ENCODE measurements around the gene SLC45A1.
"Not testable (repeated sequence)": the region's sequence is repeated elsewhere in the genome, so short reads cannot be mapped to it uniquely, and the experiment has no call there.

SLC45A1 gene

GRCh38 chr1:8367571-8368194 is 49.8 kb downstream of the SLC45A1 start:
- no peak for DNase-seq (ENCODE audit: low spot score)

- no peak for DNase-seq (ENCODE audit: low spot score)
These were observed 51.2 kb downstream of the SLC45A1 start for GRCh38 chr1:8368956-8369639.

DNA sequence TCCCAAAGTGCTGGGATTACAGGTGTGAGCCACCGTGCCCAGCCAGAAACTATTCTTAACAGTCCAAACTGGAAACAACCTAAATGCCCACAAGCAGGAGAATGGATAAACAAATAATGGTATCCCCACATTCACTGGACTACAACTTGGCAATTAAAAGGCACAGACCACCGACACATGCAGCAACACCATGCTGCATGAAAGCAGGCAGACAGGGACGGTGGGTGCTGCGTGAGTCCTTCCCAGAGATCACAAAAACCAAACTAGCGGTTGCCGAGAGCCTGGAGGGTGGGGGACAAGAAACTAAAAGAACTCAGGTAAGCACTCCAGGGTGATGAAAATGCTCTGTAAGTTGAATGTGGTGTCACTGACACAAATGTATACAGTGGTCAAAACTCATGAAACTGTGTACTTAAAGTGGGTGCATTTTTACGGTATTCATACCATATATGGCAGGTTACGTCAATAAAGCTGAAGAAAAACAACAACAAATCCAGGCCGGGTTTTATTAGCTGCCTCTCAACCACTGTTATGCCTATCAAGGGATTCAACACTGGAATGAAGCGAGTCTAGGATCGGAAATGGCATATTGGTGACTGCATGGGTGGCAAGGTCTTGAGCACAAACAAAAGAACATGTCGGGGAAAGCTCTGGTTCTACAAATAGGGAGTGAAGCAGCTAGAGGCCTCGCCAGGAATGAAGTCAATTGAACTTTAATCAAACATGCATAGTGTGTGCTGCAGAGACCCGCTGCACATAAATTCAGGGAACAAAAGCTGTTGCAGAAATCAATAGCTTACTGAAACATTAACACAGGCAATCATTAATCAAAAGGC is 52.4 kb downstream of the SLC45A1 start:
- no peak for DNase-seq (ENCODE audit: low spot score)

DNA sequence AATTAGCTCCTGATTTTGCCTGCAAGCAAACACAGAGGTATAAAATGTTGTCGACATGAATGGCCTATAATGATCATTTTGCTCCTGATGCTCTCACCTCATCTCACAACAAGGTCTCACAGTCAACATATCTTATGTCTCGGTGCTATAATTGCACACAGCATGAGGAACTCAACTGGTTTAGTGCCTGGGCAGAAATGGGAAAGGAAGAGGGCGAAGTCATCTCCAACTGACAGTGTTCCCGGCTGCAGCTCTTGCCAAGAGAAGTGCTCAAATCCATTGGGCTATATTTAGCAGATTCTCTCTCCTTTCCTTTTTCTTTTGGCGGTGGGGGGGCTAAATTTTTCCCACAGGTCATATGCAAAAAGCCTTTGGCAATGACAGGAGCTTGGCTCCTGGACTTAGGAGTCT is 53.0 kb downstream of the SLC45A1 start:
- no peak for DNase-seq (ENCODE audit: low spot score)

DNA sequence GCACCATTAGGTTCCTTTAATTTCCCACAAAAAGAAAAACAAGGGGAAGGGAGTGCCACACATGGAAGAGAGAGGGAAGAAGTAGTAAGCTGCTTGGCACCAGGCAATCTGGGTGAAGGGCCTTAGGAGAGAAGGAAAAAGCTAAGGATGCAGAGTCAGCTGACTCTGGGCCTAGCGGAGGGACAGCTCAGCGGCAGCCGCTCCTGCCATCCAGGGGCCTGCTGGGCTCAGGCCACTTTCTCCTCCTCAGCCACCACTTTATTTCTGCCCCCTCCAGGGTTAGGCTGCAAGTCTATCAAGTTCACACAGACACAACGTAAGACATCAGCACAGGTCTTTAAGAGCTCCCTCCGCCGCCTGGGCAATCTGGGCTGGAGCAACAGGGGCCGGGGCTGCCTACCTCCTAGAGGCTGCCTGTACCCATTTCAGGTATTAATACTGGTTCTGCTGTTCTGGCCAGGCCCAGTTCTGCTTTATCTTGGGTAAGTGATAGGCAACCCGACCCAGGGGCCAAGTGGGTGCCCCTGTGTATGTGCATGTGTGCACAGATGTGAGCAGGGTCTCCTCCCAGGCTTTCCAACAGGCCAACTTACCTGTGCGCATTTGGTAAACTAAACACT is 53.6 kb downstream of the SLC45A1 start:
- peak; percentile 6 for DNase-seq (ENCODE audit: low spot score)

DNA sequence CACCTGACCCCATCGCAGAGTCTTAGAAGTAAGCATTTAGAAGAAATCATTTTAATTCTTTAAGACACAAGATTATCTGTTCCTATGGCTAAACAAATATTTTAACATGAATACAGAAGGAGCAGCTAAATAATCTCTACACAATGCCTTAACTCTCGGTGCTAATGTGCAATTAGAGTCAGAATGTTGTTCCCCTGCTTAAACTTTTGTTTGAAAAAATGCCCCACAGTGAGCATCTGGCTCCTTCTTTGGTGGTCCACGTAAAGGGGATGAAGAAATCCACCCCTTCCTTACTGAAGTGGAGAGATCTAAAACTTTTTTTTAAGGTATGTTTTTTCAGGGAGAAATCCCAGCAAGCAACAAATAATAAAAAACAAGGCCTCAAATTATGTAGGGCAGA is 55.2 kb downstream of the SLC45A1 start:
- DNase-seq (ENCODE audit: low spot score) = no peak

- peak; percentile 89 for DNase-seq (ENCODE audit: low spot score)
These were observed 55.8 kb downstream of the SLC45A1 start for GRCh38 chr1:8373581-8374241.

GRCh38 chr1:8374356-8374755 is 56.4 kb downstream of the SLC45A1 start:
- peak; percentile 13 for DNase-seq (ENCODE audit: low spot score)

- DNase-seq (ENCODE audit: low spot score) = peak; percentile 34
These were observed 56.9 kb downstream of the SLC45A1 start for GRCh38 chr1:8374812-8375211.

DNA sequence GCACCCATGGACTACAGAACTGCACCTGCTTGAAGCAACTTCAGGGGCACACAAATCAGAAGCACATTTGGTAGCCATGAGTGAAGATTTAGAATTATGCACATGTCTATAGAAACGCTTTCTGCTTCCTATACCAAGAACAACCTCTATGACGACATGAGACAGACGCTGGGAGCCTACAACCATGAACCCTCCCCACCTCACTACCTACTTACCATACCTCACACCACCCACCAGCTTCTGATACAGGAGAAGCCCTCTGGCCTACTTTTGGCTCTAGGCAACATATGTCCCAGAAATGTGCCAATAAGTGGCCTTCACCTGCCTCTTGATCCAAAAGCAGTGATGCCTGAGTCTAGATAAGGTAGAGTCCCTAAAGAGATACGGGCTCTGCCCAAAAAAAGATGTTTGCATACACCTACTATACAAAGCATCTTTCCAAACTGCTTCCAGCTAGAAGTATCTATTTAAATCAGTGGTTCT is 58.5 kb downstream of the SLC45A1 start:
- DNase-seq (ENCODE audit: low spot score) = no peak

- DNase-seq (ENCODE audit: low spot score) = no peak
These were observed 59.5 kb downstream of the SLC45A1 start for GRCh38 chr1:8377271-8377981.

DNA sequence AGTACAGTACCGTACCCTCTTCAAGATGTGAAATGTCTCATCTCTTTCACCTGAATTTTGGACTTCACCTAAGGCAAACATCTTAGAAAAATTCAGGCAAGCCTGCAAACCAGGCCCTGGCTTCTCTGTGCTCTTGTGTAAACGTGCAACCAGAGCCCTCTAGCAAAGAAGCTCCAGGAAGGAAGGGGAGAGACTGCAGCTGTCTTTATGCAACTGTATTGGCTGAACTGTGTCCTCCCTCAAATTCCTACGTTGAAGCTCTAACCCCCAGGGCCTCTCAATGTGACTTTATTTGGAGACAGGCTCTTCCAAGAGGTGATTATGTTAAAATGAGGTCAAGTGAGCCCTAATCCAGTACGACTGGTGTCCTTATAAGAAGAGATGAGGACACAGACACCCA is 60.3 kb downstream of the SLC45A1 start:
- peak; percentile 13 for DNase-seq (ENCODE audit: low spot score)

GRCh38 chr1:8378981-8379470 is 61.1 kb downstream of the SLC45A1 start:
- peak; percentile 7 for DNase-seq (ENCODE audit: low spot score)

GRCh38 chr1:8379513-8380186 is 61.7 kb downstream of the SLC45A1 start:
- no peak for DNase-seq (ENCODE audit: low spot score)

- not testable (repeated sequence) for DNase-seq (ENCODE audit: low spot score)
These were observed 62.4 kb downstream of the SLC45A1 start for GRCh38 chr1:8380310-8380709.

DNA sequence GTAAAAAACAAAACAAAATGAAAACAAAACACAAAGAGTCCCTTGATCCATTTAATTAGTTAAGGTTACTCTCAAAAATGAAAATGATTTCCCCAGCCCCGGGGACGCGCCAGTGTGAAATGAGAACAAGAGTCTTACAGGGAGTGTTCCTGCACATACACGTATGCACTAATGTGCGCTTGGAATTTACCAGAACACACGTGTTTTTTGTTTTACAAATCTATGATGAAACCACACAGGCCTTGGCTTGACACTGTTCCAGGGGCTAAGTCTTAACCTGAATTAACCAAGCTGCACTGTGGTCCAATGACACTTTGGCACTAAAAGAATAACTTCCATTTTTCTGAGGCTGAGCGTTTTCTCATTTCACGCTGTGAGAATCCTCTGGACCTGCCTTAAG is 63.7 kb downstream of the SLC45A1 start:
- peak; percentile 20 for DNase-seq (ENCODE audit: low spot score)

- DNase-seq (ENCODE audit: low spot score) = peak; percentile 14
These were observed 64.2 kb downstream of the SLC45A1 start for GRCh38 chr1:8382051-8382505.

DNA sequence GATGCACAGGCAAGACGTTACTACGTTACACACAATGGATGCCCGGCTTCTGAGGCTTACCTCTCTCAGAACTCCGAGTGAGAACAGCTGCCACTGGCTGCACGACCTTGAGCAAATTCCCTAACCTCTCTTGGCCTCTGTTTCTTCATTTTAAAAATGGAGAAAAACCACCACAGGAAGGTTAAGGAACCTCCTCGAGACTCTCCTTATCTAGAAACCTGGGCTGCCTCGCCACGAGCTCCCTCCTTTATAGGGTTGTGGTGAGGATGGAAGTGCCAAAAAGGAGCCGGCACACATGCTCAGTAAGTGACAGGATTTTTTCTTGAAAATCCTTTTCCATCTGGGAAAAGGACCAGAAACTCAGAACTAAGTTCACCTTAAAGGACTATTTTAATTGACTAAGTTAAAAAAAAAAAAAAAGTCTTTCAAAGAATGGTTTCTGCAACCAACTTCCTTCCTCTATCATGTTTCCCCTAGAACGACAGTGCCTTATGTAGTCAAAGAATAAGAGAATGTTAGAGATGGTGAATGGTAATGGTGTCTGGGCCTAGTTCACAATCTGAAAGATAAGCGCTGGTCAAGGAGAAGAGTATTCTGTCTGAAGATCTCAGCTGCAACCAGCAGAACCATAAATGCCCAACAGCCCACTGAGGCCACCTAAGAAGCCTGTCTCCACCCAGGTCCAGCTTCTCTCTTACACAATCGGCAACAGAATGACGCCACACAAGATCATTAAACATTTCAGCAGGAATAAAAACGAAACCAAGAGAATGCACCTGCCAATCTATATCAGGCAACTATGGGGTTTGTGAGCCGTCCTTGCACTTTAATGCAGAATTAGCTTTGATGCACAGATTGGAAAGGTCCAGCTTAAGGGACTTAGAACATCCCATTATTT is 64.9 kb downstream of the SLC45A1 start:
- DNase-seq (ENCODE audit: low spot score) = no peak

DNA sequence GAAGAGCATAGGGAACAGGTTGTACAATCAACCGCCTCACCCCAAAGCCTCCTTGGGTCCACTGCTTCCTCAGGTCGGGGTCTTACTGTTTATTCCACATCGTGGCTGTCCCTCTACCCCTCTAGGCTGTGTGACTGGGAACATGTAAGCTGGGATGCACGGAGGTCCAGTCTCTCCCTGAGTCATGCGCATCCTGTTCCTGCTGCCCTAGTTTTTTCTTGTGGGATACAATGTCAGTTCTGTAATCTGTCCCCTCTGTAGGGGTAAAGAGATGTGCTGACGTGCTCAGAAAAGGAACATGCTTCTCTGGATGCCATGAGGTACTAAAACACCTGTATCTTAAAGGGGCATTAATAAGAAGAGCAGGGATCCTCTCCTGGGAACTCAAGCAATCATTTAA is 66.2 kb downstream of the SLC45A1 start:
- no peak for DNase-seq (ENCODE audit: low spot score)

Measured in AG20443 (cell line).